Natural killer cell (primary cell): ENCODE results near the gene TOMM22. TPM values are rescaled to one million over a fixed set of nuclear protein-coding genes. Genes with fewer than 3 reads are reported as not detected.

Experiments
- ATAC-seq, 3 donors: fragments of 150-1000 bp in 2 of 3; fragments of 200-7000 bp in 1 of 3; cut with Tn5 transposase; 1 replicate in 1 of 3; 2 replicates in 2 of 3; pipeline ENCODE4 v1.10.0; 2021; ENCODE audit warnings: mild to moderate bottlenecking in 2 of 3, moderate library complexity in 2 of 3
- DNase-seq, 2 donors: peaks; one replicate each; pipeline versions ENCODE4 v3.0.0 to v3.0.0-alpha.2; 2013 to 2021; ENCODE audit warnings: mixed read lengths in 1 of 2
- H3K27ac ChIP-seq: one replicate; pipeline ENCODE4 v1.5.1; 2013; ENCODE audit warnings: mild to moderate bottlenecking, low read length
- H3K27me3 ChIP-seq: one replicate; pipeline ENCODE4 v1.6.1; 2013; ENCODE audit warnings: low read length; ENCODE audit not compliant: control insufficient read depth, insufficient read depth
- H3K36me3 ChIP-seq: one replicate; pipeline ENCODE4 v1.6.1; 2013; ENCODE audit warnings: low read length; ENCODE audit not compliant: control insufficient read depth, insufficient read depth
- H3K4me1 ChIP-seq: one replicate; pipeline ENCODE4 v1.6.1; 2013; ENCODE audit warnings: low read length; ENCODE audit not compliant: control insufficient read depth, insufficient read depth
- H3K4me3 ChIP-seq: one replicate; pipeline ENCODE4 v1.5.1; 2013; ENCODE audit warnings: low read length
- H3K9me3 ChIP-seq: one replicate; pipeline ENCODE4 v1.6.1; 2013; ENCODE audit warnings: low read length; ENCODE audit not compliant: control insufficient read depth, insufficient read depth
- H3K27ac Mint-ChIP-seq, 2 donors: one replicate each; pipeline ENCODE4 v1.8.0; 2022; ENCODE audit warnings: mild to moderate bottlenecking in 2 of 2, mixed read lengths in 2 of 2, moderate library complexity in 1 of 2
- H3K27me3 Mint-ChIP-seq, 2 donors: one replicate each; pipeline ENCODE4 v1.8.0; 2022; ENCODE audit warnings: low read depth in 2 of 2, mixed read lengths in 2 of 2
- H3K36me3 Mint-ChIP-seq: one replicate; pipeline ENCODE4 v1.8.0; 2022; ENCODE audit warnings: mixed read lengths
- H3K4me1 Mint-ChIP-seq, 2 donors: one replicate each; pipeline ENCODE4 v1.8.0; 2022; ENCODE audit warnings: mixed read lengths in 2 of 2
- H3K4me3 Mint-ChIP-seq: one replicate; pipeline ENCODE4 v1.8.0; 2022; ENCODE audit warnings: mild to moderate bottlenecking, moderate library complexity, mixed read lengths
- H3K9me3 Mint-ChIP-seq, 2 donors: one replicate each; pipeline ENCODE4 v1.8.0; 2022; ENCODE audit warnings: mixed read lengths in 2 of 2
- WGBS: methylation state at CpG from one replicate; pipeline ENCODE4 v1.1.7; 2013; ENCODE audit warnings: missing lambda C conversion rate; ENCODE audit not compliant: insufficient coverage; 5-methylcytosine and 5-hydroxymethylcytosine counted together
- intact Hi-C: fragments of 100-400 bp; cut with micrococcal nuclease; formaldehyde crosslinking; loops from one replicate; pipeline ENCODE4 v1.14.2; 2022
- total RNA-seq, 4 donors: library from RNA; stranded (reverse); fragments of 120-200 nt in 1 of 4; gene quantifications; one replicate each; pipeline versions ENCODE4 v1.2.3 to v1.2.4, GENCODE V29; 2013 to 2022
- TF ChIP-seq, protein P1 (sequence below): fragments of 200-600 bp; IDR thresholded peaks from one replicate; pipeline ENCODE4 v1.8.0; 2022; ENCODE audit warnings: antibody characterized with exemption

The TOMM22 gene
- total RNA-seq, 3 donors from 2014 or later (not counting 1 experiment from before 2014, with no cell fraction given), result 45.9 to 50.6 (median 47.5) TPM

DNA sequence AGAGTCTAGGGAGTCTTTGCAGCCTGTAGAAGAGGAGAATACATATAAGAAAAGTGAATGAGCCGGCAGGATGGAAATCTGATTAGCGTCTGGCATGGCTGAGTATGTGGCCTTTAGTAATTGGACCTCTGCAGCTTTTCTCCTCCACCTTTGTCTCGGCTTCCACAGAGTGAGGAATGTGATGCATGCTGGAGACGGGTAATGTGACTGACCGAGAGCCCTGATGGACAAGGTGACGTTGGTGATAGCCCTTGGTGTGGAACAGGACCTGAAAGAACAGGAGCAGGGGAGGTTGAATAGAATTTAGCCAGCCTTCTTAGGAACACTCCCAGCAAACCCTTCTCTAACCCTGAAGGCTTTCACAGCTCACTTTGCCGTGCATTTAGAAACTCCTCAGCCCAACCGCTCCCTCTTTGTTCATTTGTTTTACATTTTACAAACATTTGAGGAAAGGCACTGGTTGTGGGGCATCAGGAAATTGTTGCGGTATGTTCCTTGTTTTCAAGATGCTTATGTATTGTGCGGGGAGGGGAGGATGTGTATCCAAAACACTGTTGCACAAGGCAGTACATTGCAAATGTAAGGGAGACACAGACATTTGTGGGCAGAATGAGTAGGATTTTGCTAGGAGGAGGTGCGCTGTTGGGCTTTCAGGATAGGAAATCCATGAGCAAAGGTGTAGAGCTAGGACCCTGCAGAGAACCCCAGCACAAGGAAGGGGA lies 30.9 kb downstream of the TOMM22 start:
- Mint-ChIP-seq H3K27me3 (no peaks in the 10 kb centered on the region), H3K4me1 (peaks cover 79 to 81% of the 10 kb centered on the region in 2 donors), H3K27ac (peak overlapping the region; percentile 39 to 67), H3K36me3 (no peaks in the 10 kb centered on the region), H3K4me3 (no peak overlapping the region), H3K9me3 (no peaks in the 10 kb centered on the region)
- no peaks in the 10 kb centered on the region for H3K27me3 ChIP-seq
- ATAC-seq, result no peak
- H3K9me3 ChIP-seq, result no peaks in the 10 kb centered on the region
- peaks cover 12% of the 10 kb centered on the region for H3K4me1 ChIP-seq
- peaks cover 36% of the 10 kb centered on the region for H3K36me3 ChIP-seq
- no peak overlapping the region for H3K4me3 ChIP-seq
- TF ChIP-seq, protein P1, sequence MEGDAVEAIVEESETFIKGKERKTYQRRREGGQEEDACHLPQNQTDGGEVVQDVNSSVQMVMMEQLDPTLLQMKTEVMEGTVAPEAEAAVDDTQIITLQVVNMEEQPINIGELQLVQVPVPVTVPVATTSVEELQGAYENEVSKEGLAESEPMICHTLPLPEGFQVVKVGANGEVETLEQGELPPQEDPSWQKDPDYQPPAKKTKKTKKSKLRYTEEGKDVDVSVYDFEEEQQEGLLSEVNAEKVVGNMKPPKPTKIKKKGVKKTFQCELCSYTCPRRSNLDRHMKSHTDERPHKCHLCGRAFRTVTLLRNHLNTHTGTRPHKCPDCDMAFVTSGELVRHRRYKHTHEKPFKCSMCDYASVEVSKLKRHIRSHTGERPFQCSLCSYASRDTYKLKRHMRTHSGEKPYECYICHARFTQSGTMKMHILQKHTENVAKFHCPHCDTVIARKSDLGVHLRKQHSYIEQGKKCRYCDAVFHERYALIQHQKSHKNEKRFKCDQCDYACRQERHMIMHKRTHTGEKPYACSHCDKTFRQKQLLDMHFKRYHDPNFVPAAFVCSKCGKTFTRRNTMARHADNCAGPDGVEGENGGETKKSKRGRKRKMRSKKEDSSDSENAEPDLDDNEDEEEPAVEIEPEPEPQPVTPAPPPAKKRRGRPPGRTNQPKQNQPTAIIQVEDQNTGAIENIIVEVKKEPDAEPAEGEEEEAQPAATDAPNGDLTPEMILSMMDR, result no peak
- 93% methylated on average over 10 of the region's 11 CpGs for WGBS
- no peak overlapping the region for H3K27ac ChIP-seq
- no peak for DNase-seq
- intact Hi-C loops, result no loop called here

GRCh38 chr22:38713921-38714320 lies 32.2 kb downstream of the TOMM22 start:
- Histone ChIP-seq H3K36me3 (peaks cover 43% of the 10 kb centered on the region), H3K27ac (no peak overlapping the region), H3K4me1 (peaks cover 4% of the 10 kb centered on the region), H3K9me3 (no peaks in the 10 kb centered on the region), H3K27me3 (no peaks in the 10 kb centered on the region), H3K4me3 (no peak overlapping the region)
- TF ChIP-seq, protein P1, result no peak
- no peak for DNase-seq
- no peaks in the 10 kb centered on the region for H3K36me3 Mint-ChIP-seq
- H3K9me3 Mint-ChIP-seq, result no peaks in the 10 kb centered on the region
- 95% methylated on average over 8 of the region's 8 CpGs for WGBS
- no peaks in the 10 kb centered on the region for H3K27me3 Mint-ChIP-seq
- peak overlapping the region; percentile 39 to 67 for H3K27ac Mint-ChIP-seq
- intact Hi-C loops, result no loop called here
- H3K4me1 Mint-ChIP-seq, result peaks cover 68% of the 10 kb centered on the region in 2 donors
- H3K4me3 Mint-ChIP-seq, result no peak overlapping the region
- no peak for ATAC-seq

- TF ChIP-seq, protein P1, result no peak
- H3K4me3 Mint-ChIP-seq, result no peak overlapping the region
Observed at GRCh38 chr22:38715176-38715764, 33.5 kb downstream of the TOMM22 start.

More at GRCh38 chr22:38715176-38715764, 33.5 kb downstream of the TOMM22 start:
- Histone ChIP-seq H3K4me3 (no peak overlapping the region), H3K27ac (no peak overlapping the region), H3K4me1 (peaks cover 4% of the 10 kb centered on the region), H3K27me3 (no peaks in the 10 kb centered on the region), H3K36me3 (peaks cover 37% of the 10 kb centered on the region), H3K9me3 (no peaks in the 10 kb centered on the region)
- ATAC-seq (no peak), DNase-seq (no peak)
- H3K4me1 Mint-ChIP-seq, result peaks cover 58 to 60% of the 10 kb centered on the region in 2 donors
- 89% methylated on average over 9 of the region's 9 CpGs for WGBS
- intact Hi-C loops, result no loop called here
- H3K27ac Mint-ChIP-seq, result peak overlapping the region in 1 of 2 donors; percentile 10
- no peaks in the 10 kb centered on the region for H3K9me3 Mint-ChIP-seq
- H3K36me3 Mint-ChIP-seq, result no peaks in the 10 kb centered on the region
- H3K27me3 Mint-ChIP-seq, result no peaks in the 10 kb centered on the region
